HG02870 (cell line): ENCODE results near the gene EVPL.

Experiments used
- ATAC-seq: cut with Tn5 transposase; IDR thresholded peaks from one replicate; pipeline ENCODE4 v1.9.1; 2021; ENCODE audit warnings: mild to moderate bottlenecking, moderate library complexity; ENCODE audit not compliant: unreplicated experiment

The EVPL gene

GRCh38 chr17:76018801-76019200, 8.3 kb downstream of the EVPL start:
- no peak for ATAC-seq

- no peak for ATAC-seq
These were observed 8.8 kb downstream of the EVPL start for GRCh38 chr17:76018340-76018680.

GRCh38 chr17:76017481-76018339, 9.4 kb downstream of the EVPL start:
- no peak for ATAC-seq

- no peak for ATAC-seq
These were observed 12.2 kb downstream of the EVPL start for GRCh38 chr17:76014925-76015261.

GRCh38 chr17:76014100-76014924, 12.8 kb downstream of the EVPL start:
- no peak for ATAC-seq

GRCh38 chr17:76013377-76013932, 13.7 kb downstream of the EVPL start:
- no peak for ATAC-seq

GRCh38 chr17:76011951-76012350, 15.2 kb downstream of the EVPL start:
- ATAC-seq = no peak

- ATAC-seq = no peak
These were observed 17.0 kb downstream of the EVPL start for GRCh38 chr17:76009969-76010661.

- ATAC-seq = no peak
These were observed 17.7 kb downstream of the EVPL start for GRCh38 chr17:76009447-76009846.

- no peak for ATAC-seq
These were observed 18.3 kb downstream of the EVPL start for GRCh38 chr17:76008630-76009425.

GRCh38 chr17:76008208-76008607, 18.9 kb downstream of the EVPL start:
- ATAC-seq = no peak

GRCh38 chr17:76007850-76008165, 19.3 kb downstream of the EVPL start:
- ATAC-seq = no peak

GRCh38 chr17:76007131-76007849, 19.8 kb downstream of the EVPL start:
- no peak for ATAC-seq

- no peak for ATAC-seq
These were observed 21.6 kb downstream of the EVPL start for GRCh38 chr17:76005263-76006149.

- no peak for ATAC-seq
These were observed 22.3 kb downstream of the EVPL start for GRCh38 chr17:76004750-76005262.

- ATAC-seq = no peak
These were observed 23.2 kb downstream of the EVPL start for GRCh38 chr17:76003915-76004314.

GRCh38 chr17:76002100-76002499, 25.0 kb downstream of the EVPL start:
- no peak for ATAC-seq

GRCh38 chr17:76000755-76001521, 26.2 kb downstream of the EVPL start, which contains the start of gene CDK3:
CDK3 (plus strand) TSS chr17:76000855; CDS start chr17:76001426, 571 bp downstream.
- ATAC-seq = no peak
